K562 (cell line): ENCODE results near the gene RNF213. TPM values are rescaled to one million over a fixed set of nuclear protein-coding genes. Genes with fewer than 3 reads are reported as not detected.

Experiments used
- ATAC-seq: fragments of 200-7000 bp; cut with Tn5 transposase; 3 replicates; pipeline ENCODE4 v1.9.1; 2020; ENCODE audit warnings: moderate library complexity
- BruUV-seq: library from RNA; stranded (reverse); fragments of 400-500 nt; replicated peaks from 2 replicates; lab custom pipeline; 2021; lab: Mats Ljungman, UMichigan
- CTCF ChIA-PET: fragments of 300-600 bp; formaldehyde crosslinking; extraction: SDS; loops from one replicate; lab custom pipeline; 2021; ENCODE audit warnings: low intra/inter-chr PET ratio; lab: Yijun Ruan, JAX
- POLR2A ChIA-PET: fragments of 300-600, 350-650 bp; sonication (Branson Sonifier 250); formaldehyde crosslinking; extraction: SDS; loops from one replicate; lab custom pipeline; 2021; ENCODE audit warnings: antibody characterized with exemption, inconsistent platforms; lab: Yijun Ruan, JAX
- DNase-seq, 4 experiments: peaks; one replicate each; pipeline versions ENCODE4 v3.0.0 to v3.0.0-alpha.2; 2011 to 2018; ENCODE audit warnings: low spot score in 3 of 4, mixed read lengths in 3 of 4; ENCODE audit errors: extremely low read depth in 1 of 4
- FAIRE-seq: peaks from 2 replicates; lab custom pipeline; 2011; peaks lifted over from hg19 to GRCh38; lab: Jason Lieb, UNC
- H2AFZ ChIP-seq: 2 replicates; pipeline ENCODE4 v1.6.0; 2011; ENCODE audit warnings: low read depth, low read length, control low read depth, inconsistent platforms
- H3K27ac ChIP-seq: fragments of 200-600 bp; 3 replicates; pipeline ENCODE4 v1.8.0; 2011; ENCODE audit warnings: low read depth, mild to moderate bottlenecking, control low read depth, inconsistent platforms, low read length, moderate library complexity, mixed read lengths; ENCODE audit errors: extremely low read depth
- H3K27me3 ChIP-seq, 2 experiments: fragments of 300-600 bp in 1 of 2; 2 replicates in 1 of 2; 3 replicates in 1 of 2; pipeline versions ENCODE4 v1.6.0 to v1.8.0; 2011; ENCODE audit warnings: inconsistent platforms in 2 of 2, low read length in 2 of 2, mild to moderate bottlenecking in 1 of 2, mixed read lengths in 1 of 2, moderate library complexity in 1 of 2; ENCODE audit not compliant: control insufficient read depth in 2 of 2, insufficient read depth in 2 of 2
- H3K36me3 ChIP-seq: fragments of 300-600 bp; 3 replicates; pipeline ENCODE4 v1.8.0; 2011; ENCODE audit warnings: mild to moderate bottlenecking, low read length, inconsistent platforms; ENCODE audit not compliant: control insufficient read depth, insufficient read depth
- H3K4me1 ChIP-seq, 2 experiments: fragments of 200-600 bp in 1 of 2; replicated peaks in 1 of 2; 2 replicates in 1 of 2; 3 replicates in 1 of 2; pipeline versions ENCODE4 v1.5.1 to v1.8.0; 2011; ENCODE audit warnings: inconsistent platforms in 2 of 2, low read length in 2 of 2, mild to moderate bottlenecking in 1 of 2, mixed read lengths in 1 of 2, moderate library complexity in 1 of 2; ENCODE audit not compliant: control insufficient read depth in 2 of 2, insufficient read depth in 2 of 2
- H3K4me2 ChIP-seq: 2 replicates; pipeline ENCODE4 v1.6.1; 2011; ENCODE audit warnings: low read length, control low read depth, inconsistent platforms, mixed read lengths; ENCODE audit not compliant: insufficient read depth
- H3K4me3 ChIP-seq: fragments of 200-600 bp; sonication (generic), shearing (Covaris generic); 2 replicates; pipeline ENCODE4 v1.5.1; 2016; ENCODE audit warnings: control low read depth, inconsistent platforms
- H3K79me2 ChIP-seq: fragments of 200-600 bp; 3 replicates; pipeline ENCODE4 v1.8.0; 2011; ENCODE audit warnings: low read length, inconsistent platforms; ENCODE audit not compliant: control insufficient read depth, insufficient read depth
- H3K9ac ChIP-seq, 2 experiments: 2 replicates each; pipeline versions ENCODE4 v1.6.0 to v1.6.1; 2011; ENCODE audit warnings: low read depth in 2 of 2, low read length in 2 of 2, control low read depth in 1 of 2, inconsistent platforms in 1 of 2, mild to moderate bottlenecking in 1 of 2, mixed read lengths in 1 of 2; ENCODE audit not compliant: insufficient read depth in 1 of 2
- H3K9me1 ChIP-seq: one replicate; pipeline ENCODE4 v1.6.0; 2011; ENCODE audit warnings: inconsistent platforms, mild to moderate bottlenecking, low read length, moderate library complexity; ENCODE audit not compliant: control insufficient read depth, insufficient read depth
- H3K9me3 ChIP-seq: replicated peaks from 2 replicates; pipeline ENCODE4 v1.5.1; 2011; ENCODE audit warnings: low read depth, low read length, inconsistent platforms; ENCODE audit not compliant: control insufficient read depth, insufficient read depth
- H4K20me1 ChIP-seq: replicated peaks from 2 replicates; pipeline ENCODE4 v1.6.1; 2011; ENCODE audit warnings: low read length, inconsistent platforms, mixed read lengths; ENCODE audit not compliant: control insufficient read depth, insufficient read depth
- SRF ChIP-seq, 2 experiments: fragments of 250-450, 450-650 bp in 1 of 2; sonication (Bioruptor Pico) in 1 of 2; sonication (generic) in 1 of 2; formaldehyde crosslinking; IDR thresholded peaks; 2 replicates each; pipeline versions ENCODE4 v1.5.0 to v1.5.1; 2020 to 2022; ENCODE audit warnings: mild to moderate bottlenecking in 1 of 2, missing genetic modification reagents in 1 of 2
- TSC22D4 ChIP-seq: fragments of 450-650 bp; IDR thresholded peaks from 2 replicates; pipeline ENCODE4 v1.6.1; 2016; ENCODE audit warnings: missing genetic modification characterization, missing biosample characterization, control low read depth
- ZNF584 ChIP-seq: fragments of 200-800 bp; sonication (Bioruptor generic); IDR thresholded peaks from 2 replicates; pipeline ENCODE4 v1.6.1; 2016; ENCODE audit warnings: low read depth, mild to moderate bottlenecking, missing genetic modification characterization, missing compliant biosample characterization
- WGBS: fragments of 100-300 bp; shearing (Covaris generic); methylation state at CpG from one replicate; pipeline ENCODE4 v1.1.6; 2016; ENCODE audit warnings: low coverage, mixed read lengths; ENCODE audit not compliant: insufficient coverage; ENCODE audit errors: missing lambda C conversion rate; 5-methylcytosine and 5-hydroxymethylcytosine counted together
- in situ Hi-C: fragments of 300-500 bp; cut with MboI; formaldehyde crosslinking; loops from 4 replicates; pipeline ENCODE4 v1.15.0; 2018; ENCODE audit warnings: inconsistent platforms, mixed read lengths
- intact Hi-C: fragments of 100-400 bp; cut with micrococcal nuclease; formaldehyde crosslinking; loops from 2 replicates; pipeline ENCODE4 v1.14.2; 2022
- polyA plus RNA-seq, 8 experiments: library from polyadenylated mRNA; depleted of rRNA in 4 of 8; stranded (reverse) in 5 of 8; unstranded in 3 of 8; fragments of >200 nt; fragmentation: Nextera tagmentation in 2 of 8; fragmentation: Illumina TruSeq in 1 of 8; extraction: Ambion mirVana in 2 of 8; extraction: Trizol in 1 of 8; gene quantifications; 2 replicates each; pipeline versions ENCODE4 v1.2.1 to v1.2.3, GENCODE V29; 2011 to 2014; ENCODE audit warnings: inconsistent platforms in 1 of 8, missing spikeins in 1 of 8
- total RNA-seq, 7 experiments: library from RNA; depleted of rRNA in 6 of 7; stranded (reverse); fragments of >200 nt in 6 of 7; fragmentation: Illumina TruSeq in 2 of 7; extraction: Trizol in 2 of 7; gene quantifications; 2 replicates each; pipeline versions ENCODE4 v1.2.1 to v1.2.3, GENCODE V29; 2011 to 2021; ENCODE audit warnings: low replicate concordance in 1 of 7
- TF ChIP-seq, protein P1 (sequence below): fragments of 450-650 bp; formaldehyde crosslinking; IDR thresholded peaks from 2 replicates; pipeline ENCODE4 v1.4.0; 2020; ENCODE audit warnings: mild to moderate bottlenecking, moderate library complexity
- TF ChIP-seq, protein P2 (sequence below), 2 experiments: fragments of 150-350 bp in 1 of 2; IDR thresholded peaks; 2 replicates each; pipeline ENCODE4 v1.6.1; 2012 to 2016; ENCODE audit warnings: low read depth in 2 of 2, low read length in 2 of 2, mild to moderate bottlenecking in 1 of 2, moderate library complexity in 1 of 2

The RNF213 gene
- total and polyA plus RNA-seq, 9 of the 15 experiments (the other 6 are each of a cell fraction or from before 2014, with no cell fraction given) = 5.3 to 33.6 (median 17.9) TPM

DNA sequence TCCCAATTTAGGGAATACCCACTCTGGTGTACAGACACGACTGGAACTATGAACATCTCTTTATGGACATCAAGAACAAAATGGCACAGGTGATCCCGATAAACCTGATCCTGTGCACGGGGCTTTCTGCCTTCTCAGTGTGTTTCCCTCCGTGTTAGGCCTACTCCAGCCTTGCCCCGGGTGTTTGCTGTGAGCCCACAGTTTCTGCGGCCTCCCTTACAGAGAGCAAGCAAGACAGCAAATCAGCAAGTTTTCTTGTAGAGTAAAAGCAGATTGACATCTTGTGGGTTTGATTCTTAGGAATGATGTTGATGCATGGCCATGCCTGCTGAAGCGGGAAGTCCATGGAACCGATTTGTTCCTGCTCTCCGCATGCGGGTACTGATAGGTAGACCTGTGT is 127.9 kb downstream of the RNF213 start:
- Histone ChIP-seq H3K9me1 (peaks cover 2% of the 10 kb centered on the region), H4K20me1 (no peaks in the 10 kb centered on the region), H3K79me2 (no peaks in the 10 kb centered on the region), H3K27ac (no peak overlapping the region), H3K9me3 (no peaks in the 10 kb centered on the region), H3K4me2 (no peak overlapping the region), H3K9ac (0 out of 4 replicates have a peak overlapping the region, but pooled peaks of 1 of the 2 experiments have one; percentile 24), H3K4me3 (no peak overlapping the region), H3K4me1 (no peaks in the 10 kb centered on the region), H3K27me3 (no peaks in the 10 kb centered on the region), H2AFZ (no peak overlapping the region), H3K36me3 (peaks cover 70% of the 10 kb centered on the region; the same call in 2 of the 3 replicates)
- ChIA-PET POLR2A (no interaction called here), CTCF (no interaction called here)
- no peak for ATAC-seq
- no peak for DNase-seq
- intact Hi-C loops (no loop called here), in situ Hi-C loops (no loop called here)
- FAIRE-seq = no peak
- TF ChIP-seq, protein P1, sequence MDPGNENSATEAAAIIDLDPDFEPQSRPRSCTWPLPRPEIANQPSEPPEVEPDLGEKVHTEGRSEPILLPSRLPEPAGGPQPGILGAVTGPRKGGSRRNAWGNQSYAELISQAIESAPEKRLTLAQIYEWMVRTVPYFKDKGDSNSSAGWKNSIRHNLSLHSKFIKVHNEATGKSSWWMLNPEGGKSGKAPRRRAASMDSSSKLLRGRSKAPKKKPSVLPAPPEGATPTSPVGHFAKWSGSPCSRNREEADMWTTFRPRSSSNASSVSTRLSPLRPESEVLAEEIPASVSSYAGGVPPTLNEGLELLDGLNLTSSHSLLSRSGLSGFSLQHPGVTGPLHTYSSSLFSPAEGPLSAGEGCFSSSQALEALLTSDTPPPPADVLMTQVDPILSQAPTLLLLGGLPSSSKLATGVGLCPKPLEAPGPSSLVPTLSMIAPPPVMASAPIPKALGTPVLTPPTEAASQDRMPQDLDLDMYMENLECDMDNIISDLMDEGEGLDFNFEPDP (CRISPR knock-in tag) = no peak
- TF ChIP-seq ZNF584 (no peak), TSC22D4 (no peak), SRF (CRISPR knock-in tag; IDR thresholded peaks at IDR 0.05) (no peak)
- TF ChIP-seq, protein P2, sequence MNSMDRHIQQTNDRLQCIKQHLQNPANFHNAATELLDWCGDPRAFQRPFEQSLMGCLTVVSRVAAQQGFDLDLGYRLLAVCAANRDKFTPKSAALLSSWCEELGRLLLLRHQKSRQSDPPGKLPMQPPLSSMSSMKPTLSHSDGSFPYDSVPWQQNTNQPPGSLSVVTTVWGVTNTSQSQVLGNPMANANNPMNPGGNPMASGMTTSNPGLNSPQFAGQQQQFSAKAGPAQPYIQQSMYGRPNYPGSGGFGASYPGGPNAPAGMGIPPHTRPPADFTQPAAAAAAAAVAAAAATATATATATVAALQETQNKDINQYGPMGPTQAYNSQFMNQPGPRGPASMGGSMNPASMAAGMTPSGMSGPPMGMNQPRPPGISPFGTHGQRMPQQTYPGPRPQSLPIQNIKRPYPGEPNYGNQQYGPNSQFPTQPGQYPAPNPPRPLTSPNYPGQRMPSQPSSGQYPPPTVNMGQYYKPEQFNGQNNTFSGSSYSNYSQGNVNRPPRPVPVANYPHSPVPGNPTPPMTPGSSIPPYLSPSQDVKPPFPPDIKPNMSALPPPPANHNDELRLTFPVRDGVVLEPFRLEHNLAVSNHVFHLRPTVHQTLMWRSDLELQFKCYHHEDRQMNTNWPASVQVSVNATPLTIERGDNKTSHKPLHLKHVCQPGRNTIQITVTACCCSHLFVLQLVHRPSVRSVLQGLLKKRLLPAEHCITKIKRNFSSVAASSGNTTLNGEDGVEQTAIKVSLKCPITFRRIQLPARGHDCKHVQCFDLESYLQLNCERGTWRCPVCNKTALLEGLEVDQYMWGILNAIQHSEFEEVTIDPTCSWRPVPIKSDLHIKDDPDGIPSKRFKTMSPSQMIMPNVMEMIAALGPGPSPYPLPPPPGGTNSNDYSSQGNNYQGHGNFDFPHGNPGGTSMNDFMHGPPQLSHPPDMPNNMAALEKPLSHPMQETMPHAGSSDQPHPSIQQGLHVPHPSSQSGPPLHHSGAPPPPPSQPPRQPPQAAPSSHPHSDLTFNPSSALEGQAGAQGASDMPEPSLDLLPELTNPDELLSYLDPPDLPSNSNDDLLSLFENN (IDR thresholded peaks at IDR 0.05; ENCODE audit: low read depth in 2 of 2, low read length in 2 of 2) = no peak
- 81% methylated on average over 10 of the region's 10 CpGs for WGBS
- no TSS peak for BruUV-seq
